K562 (cell line): ENCODE results near the gene VWF. TPM values are rescaled to one million over a fixed set of nuclear protein-coding genes. Genes with fewer than 3 reads are reported as not detected.
"Not testable (repeated sequence)": the region's sequence is repeated elsewhere in the genome, so short reads cannot be mapped to it uniquely, and the experiment has no call there.

Experiments
- ATAC-seq: fragments of 200-7000 bp; cut with Tn5 transposase; 3 replicates; pipeline ENCODE4 v1.9.1; 2020; ENCODE audit warnings: moderate library complexity
- BruUV-seq: library from RNA; stranded (reverse); fragments of 400-500 nt; replicated peaks from 2 replicates; lab custom pipeline; 2021; lab: Mats Ljungman, UMichigan
- CTCF ChIA-PET: fragments of 300-600 bp; formaldehyde crosslinking; extraction: SDS; loops from one replicate; lab custom pipeline; 2021; ENCODE audit warnings: low intra/inter-chr PET ratio; lab: Yijun Ruan, JAX
- POLR2A ChIA-PET: fragments of 300-600, 350-650 bp; sonication (Branson Sonifier 250); formaldehyde crosslinking; extraction: SDS; loops from one replicate; lab custom pipeline; 2021; ENCODE audit warnings: antibody characterized with exemption, inconsistent platforms; lab: Yijun Ruan, JAX
- DNase-seq, 4 experiments: peaks; one replicate each; pipeline versions ENCODE4 v3.0.0 to v3.0.0-alpha.2; 2011 to 2018; ENCODE audit warnings: low spot score in 3 of 4, mixed read lengths in 3 of 4; ENCODE audit errors: extremely low read depth in 1 of 4
- FAIRE-seq: peaks from 2 replicates; lab custom pipeline; 2011; peaks lifted over from hg19 to GRCh38; lab: Jason Lieb, UNC
- H2AFZ ChIP-seq: 2 replicates; pipeline ENCODE4 v1.6.0; 2011; ENCODE audit warnings: low read depth, low read length, control low read depth, inconsistent platforms
- H3K27ac ChIP-seq: fragments of 200-600 bp; 3 replicates; pipeline ENCODE4 v1.8.0; 2011; ENCODE audit warnings: low read depth, mild to moderate bottlenecking, control low read depth, inconsistent platforms, low read length, moderate library complexity, mixed read lengths; ENCODE audit errors: extremely low read depth
- H3K27me3 ChIP-seq, 2 experiments: fragments of 300-600 bp in 1 of 2; 2 replicates in 1 of 2; 3 replicates in 1 of 2; pipeline versions ENCODE4 v1.6.0 to v1.8.0; 2011; ENCODE audit warnings: inconsistent platforms in 2 of 2, low read length in 2 of 2, mild to moderate bottlenecking in 1 of 2, mixed read lengths in 1 of 2, moderate library complexity in 1 of 2; ENCODE audit not compliant: control insufficient read depth in 2 of 2, insufficient read depth in 2 of 2
- H3K36me3 ChIP-seq: fragments of 300-600 bp; 3 replicates; pipeline ENCODE4 v1.8.0; 2011; ENCODE audit warnings: mild to moderate bottlenecking, low read length, inconsistent platforms; ENCODE audit not compliant: control insufficient read depth, insufficient read depth
- H3K4me1 ChIP-seq, 2 experiments: fragments of 200-600 bp in 1 of 2; replicated peaks in 1 of 2; 2 replicates in 1 of 2; 3 replicates in 1 of 2; pipeline versions ENCODE4 v1.5.1 to v1.8.0; 2011; ENCODE audit warnings: inconsistent platforms in 2 of 2, low read length in 2 of 2, mild to moderate bottlenecking in 1 of 2, mixed read lengths in 1 of 2, moderate library complexity in 1 of 2; ENCODE audit not compliant: control insufficient read depth in 2 of 2, insufficient read depth in 2 of 2
- H3K4me2 ChIP-seq: 2 replicates; pipeline ENCODE4 v1.6.1; 2011; ENCODE audit warnings: low read length, control low read depth, inconsistent platforms, mixed read lengths; ENCODE audit not compliant: insufficient read depth
- H3K4me3 ChIP-seq: fragments of 200-600 bp; sonication (generic), shearing (Covaris generic); 2 replicates; pipeline ENCODE4 v1.5.1; 2016; ENCODE audit warnings: control low read depth, inconsistent platforms
- H3K79me2 ChIP-seq: fragments of 200-600 bp; 3 replicates; pipeline ENCODE4 v1.8.0; 2011; ENCODE audit warnings: low read length, inconsistent platforms; ENCODE audit not compliant: control insufficient read depth, insufficient read depth
- H3K9ac ChIP-seq, 2 experiments: 2 replicates each; pipeline versions ENCODE4 v1.6.0 to v1.6.1; 2011; ENCODE audit warnings: low read depth in 2 of 2, low read length in 2 of 2, control low read depth in 1 of 2, inconsistent platforms in 1 of 2, mild to moderate bottlenecking in 1 of 2, mixed read lengths in 1 of 2; ENCODE audit not compliant: insufficient read depth in 1 of 2
- H3K9me1 ChIP-seq: one replicate; pipeline ENCODE4 v1.6.0; 2011; ENCODE audit warnings: inconsistent platforms, mild to moderate bottlenecking, low read length, moderate library complexity; ENCODE audit not compliant: control insufficient read depth, insufficient read depth
- H3K9me3 ChIP-seq: replicated peaks from 2 replicates; pipeline ENCODE4 v1.5.1; 2011; ENCODE audit warnings: low read depth, low read length, inconsistent platforms; ENCODE audit not compliant: control insufficient read depth, insufficient read depth
- H4K20me1 ChIP-seq: replicated peaks from 2 replicates; pipeline ENCODE4 v1.6.1; 2011; ENCODE audit warnings: low read length, inconsistent platforms, mixed read lengths; ENCODE audit not compliant: control insufficient read depth, insufficient read depth
- MTA3 ChIP-seq: fragments of 450-650 bp; formaldehyde crosslinking; IDR thresholded peaks from 2 replicates; pipeline ENCODE4 v1.6.1; 2017; ENCODE audit warnings: mild to moderate bottlenecking, borderline replicate concordance
- NFYB ChIP-seq: IDR thresholded peaks from 2 replicates; pipeline ENCODE4 v1.6.1; 2011; ENCODE audit warnings: mild to moderate bottlenecking, moderate library complexity; ENCODE audit not compliant: insufficient read length; ENCODE audit errors: extremely low read depth
- POLR2A ChIP-seq: fragments of 450-650 bp; conservative IDR thresholded peaks from 2 replicates; pipeline ENCODE4 v1.6.1; 2016
- POLR2H ChIP-seq: IDR thresholded peaks from 2 replicates; pipeline ENCODE4 v1.6.1; 2016; ENCODE audit warnings: missing genetic modification characterization, low read depth, mild to moderate bottlenecking, control low read depth, missing compliant biosample characterization, moderate library complexity
- RBFOX2 ChIP-seq: fragments of 200-400 bp; formaldehyde crosslinking; IDR thresholded peaks from 2 replicates; pipeline ENCODE4 v1.6.1; 2017; ENCODE audit warnings: low read depth, mild to moderate bottlenecking, low read length, moderate library complexity
- RFX1 ChIP-seq: fragments of 450-650 bp; IDR thresholded peaks from 2 replicates; pipeline ENCODE4 v1.6.1; 2016; ENCODE audit warnings: mild to moderate bottlenecking, moderate library complexity
- ZNF274 ChIP-seq: IDR thresholded peaks from 2 replicates; pipeline ENCODE4 v1.6.1; 2011; ENCODE audit warnings: low read depth, mild to moderate bottlenecking, low read length, moderate library complexity, borderline replicate concordance
- WGBS: fragments of 100-300 bp; shearing (Covaris generic); methylation state at CpG from one replicate; pipeline ENCODE4 v1.1.6; 2016; ENCODE audit warnings: low coverage, mixed read lengths; ENCODE audit not compliant: insufficient coverage; ENCODE audit errors: missing lambda C conversion rate; 5-methylcytosine and 5-hydroxymethylcytosine counted together
- in situ Hi-C: fragments of 300-500 bp; cut with MboI; formaldehyde crosslinking; loops from 4 replicates; pipeline ENCODE4 v1.15.0; 2018; ENCODE audit warnings: inconsistent platforms, mixed read lengths
- intact Hi-C: fragments of 100-400 bp; cut with micrococcal nuclease; formaldehyde crosslinking; loops from 2 replicates; pipeline ENCODE4 v1.14.2; 2022
- polyA plus RNA-seq, 8 experiments: library from polyadenylated mRNA; depleted of rRNA in 4 of 8; stranded (reverse) in 5 of 8; unstranded in 3 of 8; fragments of >200 nt; fragmentation: Nextera tagmentation in 2 of 8; fragmentation: Illumina TruSeq in 1 of 8; extraction: Ambion mirVana in 2 of 8; extraction: Trizol in 1 of 8; gene quantifications; 2 replicates each; pipeline versions ENCODE4 v1.2.1 to v1.2.3, GENCODE V29; 2011 to 2014; ENCODE audit warnings: inconsistent platforms in 1 of 8, missing spikeins in 1 of 8
- total RNA-seq, 7 experiments: library from RNA; depleted of rRNA in 6 of 7; stranded (reverse); fragments of >200 nt in 6 of 7; fragmentation: Illumina TruSeq in 2 of 7; extraction: Trizol in 2 of 7; gene quantifications; 2 replicates each; pipeline versions ENCODE4 v1.2.1 to v1.2.3, GENCODE V29; 2011 to 2021; ENCODE audit warnings: low replicate concordance in 1 of 7
- TF ChIP-seq, protein P1 (sequence below): sonication (generic); formaldehyde crosslinking; IDR thresholded peaks from 2 replicates; pipeline ENCODE4 v1.8.0; 2023; ENCODE audit warnings: mild to moderate bottlenecking, missing genetic modification reagents
- TF ChIP-seq, protein P2 (sequence below), 2 experiments: fragments of 450-650 bp; IDR thresholded peaks; 2 replicates each; pipeline ENCODE4 v1.6.1; 2016

Gene VWF
- total and polyA plus RNA-seq, 9 of the 15 experiments (the other 6 are each of a cell fraction or from before 2014, with no cell fraction given): 0.53 TPM; not detected in 8

DNA sequence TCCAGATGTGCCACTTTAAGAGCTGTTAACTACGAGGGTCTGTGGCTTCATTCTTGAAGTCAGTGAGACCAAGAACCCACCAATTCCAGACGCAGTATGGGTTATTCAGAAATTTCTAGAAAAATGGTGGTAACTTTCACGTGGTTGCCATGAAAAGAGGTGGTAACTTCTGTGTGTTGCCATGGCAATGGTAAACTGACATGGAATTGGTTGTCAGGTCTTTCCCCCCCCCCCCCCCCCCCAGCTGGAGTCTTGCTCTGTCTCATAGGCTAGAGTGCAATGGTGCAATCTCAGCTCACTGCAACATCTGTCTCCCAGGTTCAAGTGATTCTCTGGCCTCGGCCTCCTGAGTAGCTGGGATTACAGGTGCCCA, 18.8 kb upstream of the VWF start:
- H3K36me3 ChIP-seq: no peaks in the 10 kb centered on the region
- no peaks in the 10 kb centered on the region for H4K20me1 ChIP-seq
- H3K4me2 ChIP-seq: no peak overlapping the region
- FAIRE-seq: no peak
- no peak overlapping the region for H3K4me3 ChIP-seq
- no peak for TF ChIP-seq ZNF274
- peak; percentile 70 for TF ChIP-seq RFX1
- 36% methylated on average over 4 of the region's 4 CpGs for WGBS
- H2AFZ ChIP-seq: no peak overlapping the region
- ATAC-seq: no peak
- H3K27me3 ChIP-seq: no peaks in the 10 kb centered on the region
- H3K9me1 ChIP-seq: no peaks in the 10 kb centered on the region
- no peak overlapping the region for H3K9ac ChIP-seq
- H3K79me2 ChIP-seq: no peaks in the 10 kb centered on the region
- no peaks in the 10 kb centered on the region for H3K9me3 ChIP-seq
- no peak for DNase-seq
- intact Hi-C loops (no loop called here), in situ Hi-C loops (no loop called here)
- no TSS peak for BruUV-seq
- ChIA-PET CTCF (no interaction called here), POLR2A (no interaction called here)
- peaks cover 3% of the 10 kb centered on the region in 2 experiments; a peak in 3 of 5 replicates for H3K4me1 ChIP-seq
- no peak overlapping the region for H3K27ac ChIP-seq

DNA sequence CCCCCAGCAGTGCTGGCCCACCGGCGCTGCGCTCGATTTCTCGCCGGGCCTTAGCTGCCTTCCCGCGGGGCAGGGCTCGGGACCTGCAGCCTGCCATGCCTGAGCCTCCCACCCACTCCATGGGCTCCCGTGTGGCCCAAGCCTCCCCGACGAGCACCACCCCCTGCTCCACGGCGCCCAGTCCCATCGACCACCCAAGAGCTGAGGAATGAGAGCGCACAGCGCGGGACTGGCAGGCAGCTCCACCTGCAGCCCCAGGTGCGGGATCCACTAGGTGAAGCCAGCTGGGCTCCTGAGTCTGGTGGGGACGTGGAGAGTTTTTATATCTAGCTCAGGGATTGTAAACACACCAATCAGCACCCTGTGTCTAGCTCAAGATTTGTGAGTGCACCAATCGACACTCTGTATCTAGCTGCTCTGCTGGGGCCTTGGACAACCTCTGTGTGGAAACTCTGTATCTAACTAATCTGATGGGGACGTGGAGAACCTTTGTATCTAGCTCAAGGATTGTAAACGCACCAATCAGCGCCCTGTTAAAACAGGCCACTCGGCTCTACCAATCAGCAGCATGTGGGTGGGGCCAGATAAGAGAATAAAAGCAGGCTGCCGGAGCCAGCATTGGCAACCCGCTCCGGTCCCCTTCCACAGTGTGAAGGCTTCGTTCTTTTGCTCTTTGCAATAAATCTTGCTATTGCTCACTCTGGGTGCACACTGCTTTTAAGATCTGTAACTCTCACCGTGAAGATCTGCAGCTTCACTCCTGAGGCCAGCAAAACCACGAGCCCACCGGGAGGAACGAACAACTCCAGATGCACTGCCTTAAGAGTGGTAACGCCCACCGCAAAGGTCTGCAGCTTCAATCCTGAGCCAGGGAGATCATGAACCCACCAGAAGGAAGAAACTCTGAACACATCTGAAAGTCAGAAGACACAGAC, 18.2 kb upstream of the VWF start:
- POLR2A ChIA-PET: interaction anchor here (1.0 kb wide), 1 partner anchor 25 kb away, joined by 3 read pairs; no protein-coding TSS in a partner anchor
- intact Hi-C loops, H3K27me3 ChIP-seq, H3K79me2 ChIP-seq, in situ Hi-C loops, H3K9ac ChIP-seq, H3K4me3 ChIP-seq, DNase-seq, ATAC-seq, CTCF ChIA-PET, H4K20me1 ChIP-seq, H3K9me3 ChIP-seq, H3K9me1 ChIP-seq, H3K4me1 ChIP-seq, H3K27ac ChIP-seq, FAIRE-seq, H3K4me2 ChIP-seq, H3K36me3 ChIP-seq: not testable (repeated sequence)
- 0 out of 2 replicates have a peak overlapping the region, but pooled peaks have one; percentile 32 for H2AFZ ChIP-seq
- 42% methylated on average over 15 of the region's 35 CpGs for WGBS
- TSS peak; percentile 100 for BruUV-seq
- peak; percentile 70 for TF ChIP-seq MTA3
- TF ChIP-seq RBFOX2: peak; percentile 27; the same call in 1 of the 2 replicates
- peak; percentile 75 for TF ChIP-seq POLR2H
- TF ChIP-seq, protein P1, sequence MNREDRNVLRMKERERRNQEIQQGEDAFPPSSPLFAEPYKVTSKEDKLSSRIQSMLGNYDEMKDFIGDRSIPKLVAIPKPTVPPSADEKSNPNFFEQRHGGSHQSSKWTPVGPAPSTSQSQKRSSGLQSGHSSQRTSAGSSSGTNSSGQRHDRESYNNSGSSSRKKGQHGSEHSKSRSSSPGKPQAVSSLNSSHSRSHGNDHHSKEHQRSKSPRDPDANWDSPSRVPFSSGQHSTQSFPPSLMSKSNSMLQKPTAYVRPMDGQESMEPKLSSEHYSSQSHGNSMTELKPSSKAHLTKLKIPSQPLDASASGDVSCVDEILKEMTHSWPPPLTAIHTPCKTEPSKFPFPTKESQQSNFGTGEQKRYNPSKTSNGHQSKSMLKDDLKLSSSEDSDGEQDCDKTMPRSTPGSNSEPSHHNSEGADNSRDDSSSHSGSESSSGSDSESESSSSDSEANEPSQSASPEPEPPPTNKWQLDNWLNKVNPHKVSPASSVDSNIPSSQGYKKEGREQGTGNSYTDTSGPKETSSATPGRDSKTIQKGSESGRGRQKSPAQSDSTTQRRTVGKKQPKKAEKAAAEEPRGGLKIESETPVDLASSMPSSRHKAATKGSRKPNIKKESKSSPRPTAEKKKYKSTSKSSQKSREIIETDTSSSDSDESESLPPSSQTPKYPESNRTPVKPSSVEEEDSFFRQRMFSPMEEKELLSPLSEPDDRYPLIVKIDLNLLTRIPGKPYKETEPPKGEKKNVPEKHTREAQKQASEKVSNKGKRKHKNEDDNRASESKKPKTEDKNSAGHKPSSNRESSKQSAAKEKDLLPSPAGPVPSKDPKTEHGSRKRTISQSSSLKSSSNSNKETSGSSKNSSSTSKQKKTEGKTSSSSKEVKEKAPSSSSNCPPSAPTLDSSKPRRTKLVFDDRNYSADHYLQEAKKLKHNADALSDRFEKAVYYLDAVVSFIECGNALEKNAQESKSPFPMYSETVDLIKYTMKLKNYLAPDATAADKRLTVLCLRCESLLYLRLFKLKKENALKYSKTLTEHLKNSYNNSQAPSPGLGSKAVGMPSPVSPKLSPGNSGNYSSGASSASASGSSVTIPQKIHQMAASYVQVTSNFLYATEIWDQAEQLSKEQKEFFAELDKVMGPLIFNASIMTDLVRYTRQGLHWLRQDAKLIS (CRISPR knock-in tag): 0 out of 2 replicates have a peak, but pooled peaks have one; percentile 27
- peak; percentile 67 for TF ChIP-seq NFYB
- TF ChIP-seq POLR2A: peak; percentile 77
- TF ChIP-seq, protein P2, sequence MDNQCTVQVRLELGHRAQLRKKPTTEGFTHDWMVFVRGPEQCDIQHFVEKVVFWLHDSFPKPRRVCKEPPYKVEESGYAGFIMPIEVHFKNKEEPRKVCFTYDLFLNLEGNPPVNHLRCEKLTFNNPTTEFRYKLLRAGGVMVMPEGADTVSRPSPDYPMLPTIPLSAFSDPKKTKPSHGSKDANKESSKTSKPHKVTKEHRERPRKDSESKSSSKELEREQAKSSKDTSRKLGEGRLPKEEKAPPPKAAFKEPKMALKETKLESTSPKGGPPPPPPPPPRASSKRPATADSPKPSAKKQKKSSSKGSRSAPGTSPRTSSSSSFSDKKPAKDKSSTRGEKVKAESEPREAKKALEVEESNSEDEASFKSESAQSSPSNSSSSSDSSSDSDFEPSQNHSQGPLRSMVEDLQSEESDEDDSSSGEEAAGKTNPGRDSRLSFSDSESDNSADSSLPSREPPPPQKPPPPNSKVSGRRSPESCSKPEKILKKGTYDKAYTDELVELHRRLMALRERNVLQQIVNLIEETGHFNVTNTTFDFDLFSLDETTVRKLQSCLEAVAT (IDR thresholded peaks at IDR 0.05): peak in 1 of 2 experiments; percentile 41; a peak in 1 of 4 replicates
